HG03469 (cell line): ENCODE measurements around the gene IGF1R.
A peak's percentile ranks its signal among the peaks of the same experiment; 100 is the strongest.

Experiments used
- ATAC-seq: cut with Tn5 transposase; IDR thresholded peaks from one replicate; pipeline ENCODE4 v1.9.1; 2021; ENCODE audit warnings: mild to moderate bottlenecking, moderate library complexity, moderate number of reproducible peaks; ENCODE audit not compliant: unreplicated experiment

IGF1R gene

DNA sequence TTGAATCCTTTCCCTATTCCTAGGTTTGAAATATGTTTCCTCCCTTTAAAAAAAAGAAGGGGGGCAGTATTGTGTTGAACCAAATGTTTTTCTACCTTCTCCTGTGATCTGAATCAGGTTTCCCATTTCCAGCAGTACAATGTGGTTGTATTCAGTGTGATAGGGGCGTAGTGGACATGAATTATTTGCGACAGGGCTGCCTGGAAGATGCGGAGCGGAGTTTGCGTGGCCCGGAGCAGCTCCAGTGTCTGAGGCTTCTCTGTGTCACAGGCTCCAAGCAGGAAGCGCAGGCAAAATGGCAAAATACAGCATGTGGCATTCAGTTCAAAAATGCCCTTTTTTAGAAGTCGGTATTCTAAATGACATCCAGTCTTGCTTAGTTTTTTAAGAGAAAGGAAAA, 204.8 kb downstream of the IGF1R start:
- ATAC-seq = peak; percentile 29

DNA sequence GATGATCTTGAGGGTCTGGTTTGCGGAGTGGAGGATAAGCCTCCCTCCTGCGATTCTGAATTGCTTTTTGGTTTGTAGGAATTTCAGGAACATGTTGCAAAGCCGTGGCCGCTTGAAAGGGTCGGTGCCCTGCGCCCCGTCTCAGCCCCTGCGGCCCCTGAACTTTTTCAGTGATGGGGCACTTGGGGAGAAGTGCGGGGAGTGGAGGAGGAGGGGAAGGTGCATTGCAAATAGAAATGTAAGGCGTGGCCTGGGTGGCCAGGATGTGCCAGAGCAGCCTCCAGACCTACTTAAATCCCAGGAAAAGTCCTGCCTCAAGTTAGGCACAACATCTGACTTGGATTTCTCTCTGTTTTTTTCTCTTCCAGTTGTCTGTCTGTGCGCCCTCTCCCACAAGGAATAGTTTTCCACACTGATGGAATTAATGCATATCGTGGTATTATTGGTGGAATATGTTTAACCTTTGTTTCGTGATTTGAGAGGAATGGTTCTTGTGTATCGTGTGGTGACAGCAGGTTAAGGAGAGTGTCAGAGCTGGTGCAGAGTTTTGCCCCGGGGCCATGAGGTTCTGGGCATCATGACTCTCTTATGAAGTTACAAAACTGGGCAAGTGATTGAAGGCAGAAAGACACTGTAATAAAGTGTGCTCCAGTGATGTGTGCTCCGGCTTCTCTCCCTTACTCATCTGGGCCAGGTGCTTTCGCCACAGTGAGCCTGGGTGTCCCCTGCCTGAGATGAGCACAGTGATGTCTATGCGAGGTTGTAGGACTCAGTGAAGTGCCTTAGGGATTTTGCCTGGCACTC, 205.5 kb downstream of the IGF1R start:
- no peak for ATAC-seq

DNA sequence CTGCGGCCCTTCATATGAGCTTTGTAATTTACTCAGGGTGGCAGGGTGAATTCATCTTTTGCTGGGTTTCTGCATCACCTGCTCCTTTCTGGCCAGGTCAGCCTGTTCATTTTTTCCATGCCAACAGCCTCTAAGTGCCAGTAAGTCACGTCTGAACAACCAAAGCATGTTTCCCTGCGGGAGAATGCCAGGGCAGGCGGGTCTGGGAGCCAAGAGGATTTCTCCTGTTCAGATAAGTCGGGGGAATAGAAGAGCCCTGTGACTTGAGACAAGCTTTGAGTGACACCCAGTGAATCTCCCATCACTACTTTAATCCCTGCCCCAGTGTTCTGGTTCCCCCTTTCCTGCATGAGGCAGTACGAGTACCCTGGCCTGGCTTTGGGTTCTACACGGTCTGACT, 206.2 kb downstream of the IGF1R start:
- no peak for ATAC-seq

DNA sequence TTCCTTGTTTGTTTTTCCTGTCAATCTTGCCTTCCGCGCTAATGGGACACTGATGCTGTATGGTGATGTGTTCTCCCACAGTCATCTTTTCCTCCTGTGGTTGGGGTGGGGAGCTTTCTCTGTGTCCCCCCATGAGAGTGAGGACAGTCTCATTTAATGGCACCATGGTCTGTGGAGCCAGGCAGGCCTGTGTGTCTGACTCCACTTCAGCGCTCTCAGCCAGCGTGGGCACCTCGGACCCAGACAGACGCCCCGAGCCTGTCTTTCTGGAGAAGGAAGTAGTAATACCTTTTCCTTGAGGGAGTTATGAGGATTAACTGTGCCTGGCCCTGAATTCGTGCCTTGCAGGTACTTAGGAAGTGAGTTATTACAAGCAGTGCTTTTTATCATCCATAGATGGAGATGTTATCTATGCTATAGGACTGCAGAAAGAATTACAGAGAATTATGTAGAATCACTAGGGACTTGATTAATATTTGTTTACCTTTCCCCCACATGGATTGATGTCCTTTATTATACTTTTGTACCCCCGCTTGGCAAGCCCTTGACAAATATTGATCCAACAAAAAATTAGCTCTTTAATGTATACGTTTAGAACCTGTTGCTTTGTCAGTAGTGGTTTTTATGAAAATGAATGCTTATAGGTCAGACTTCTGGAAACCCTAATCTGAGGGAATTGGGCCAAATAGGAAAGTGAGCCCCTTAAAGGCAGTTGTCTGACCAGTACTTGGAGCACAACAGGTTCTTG, 206.9 kb downstream of the IGF1R start:
- no peak for ATAC-seq

DNA sequence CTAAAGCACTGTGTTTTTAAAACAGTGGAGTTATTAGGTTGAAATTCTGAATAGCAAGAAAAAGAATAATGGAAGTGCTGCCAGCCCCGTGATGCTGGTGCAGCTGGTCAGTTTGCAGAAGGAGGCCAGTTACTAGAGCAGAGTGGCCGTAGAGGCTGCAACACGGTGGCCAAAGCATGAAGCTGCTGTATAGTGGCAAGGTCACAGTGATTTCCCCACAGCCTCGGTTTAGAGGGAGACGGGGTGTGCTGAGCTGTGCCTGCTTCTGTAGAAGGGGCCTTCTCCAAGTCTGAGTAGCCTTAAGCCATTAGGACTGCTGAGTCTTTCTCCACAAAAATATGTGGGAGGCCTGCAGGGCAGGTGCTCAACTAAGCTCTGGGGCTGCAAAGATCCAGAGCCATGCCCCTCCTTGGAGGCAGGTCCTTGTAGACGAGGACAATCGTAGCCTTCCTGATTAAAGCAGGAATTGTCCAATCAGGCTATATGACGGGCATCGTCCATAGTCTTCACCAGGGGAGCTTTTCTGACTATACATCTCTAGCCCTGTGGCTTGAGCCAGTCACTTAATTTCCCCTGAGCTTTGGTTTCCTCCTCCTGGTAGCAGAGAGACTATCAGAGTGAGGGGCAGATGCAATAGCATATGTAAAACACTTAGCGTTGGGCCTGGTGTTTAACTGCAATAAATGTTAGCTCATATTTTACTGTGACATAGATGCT, 207.6 kb downstream of the IGF1R start:
- no peak for ATAC-seq

DNA sequence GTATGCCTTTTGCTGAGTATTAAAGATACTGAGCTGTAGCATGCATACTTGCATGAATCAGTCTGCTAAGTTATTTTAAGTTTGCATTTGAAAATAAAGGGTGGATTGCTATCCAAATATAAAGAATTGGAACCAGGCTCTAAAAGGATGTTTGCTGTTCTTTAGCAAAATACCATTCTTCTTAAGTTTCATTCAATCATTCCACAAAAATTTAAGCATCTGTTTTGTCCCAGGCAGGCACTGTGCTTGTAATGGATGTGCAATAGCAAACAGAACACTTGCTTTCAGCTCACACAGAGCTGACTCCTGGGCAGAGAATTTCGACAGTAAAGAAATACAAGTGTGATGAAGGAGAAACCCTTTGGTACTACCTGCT, 208.2 kb downstream of the IGF1R start:
- ATAC-seq = no peak

DNA sequence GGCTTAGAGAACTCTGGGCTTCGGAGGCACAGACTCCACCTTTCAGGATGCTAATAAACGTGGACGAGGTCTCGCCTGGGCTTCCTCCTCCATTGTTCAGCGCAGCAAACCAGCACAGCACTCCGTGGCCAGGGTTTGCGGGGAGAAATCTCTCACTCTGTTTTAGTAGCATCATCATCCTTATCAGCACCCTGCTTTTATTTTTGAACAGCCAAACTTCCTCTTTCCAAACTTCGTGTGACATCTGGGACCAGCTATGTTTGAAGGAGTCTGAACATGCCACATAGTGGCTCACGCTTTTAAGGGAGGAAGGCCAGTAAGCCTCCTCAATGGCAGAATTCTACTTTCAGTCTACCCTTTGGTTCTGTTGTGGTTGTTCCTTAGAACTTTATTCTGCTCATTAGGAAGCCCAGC, 210.3 kb downstream of the IGF1R start:
- ATAC-seq = no peak

DNA sequence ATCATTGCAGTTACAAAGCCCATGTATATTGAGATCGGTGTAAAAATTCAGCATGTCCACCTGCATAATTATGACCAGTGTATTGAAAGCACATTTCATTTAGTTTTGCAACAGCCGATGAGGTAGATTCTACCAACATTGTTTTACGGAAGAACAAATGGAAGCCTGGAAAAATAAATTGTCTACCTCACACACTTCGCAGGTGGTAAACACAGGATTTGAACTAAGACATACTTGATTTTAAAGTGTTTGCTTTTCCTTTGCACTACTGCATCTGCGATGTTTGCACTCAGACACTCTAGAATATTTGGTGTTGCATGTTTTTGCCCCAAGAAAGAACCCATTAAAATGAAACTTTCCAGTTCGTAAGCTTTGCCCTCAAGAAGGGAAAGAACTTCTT, 210.8 kb downstream of the IGF1R start:
- no peak for ATAC-seq

DNA sequence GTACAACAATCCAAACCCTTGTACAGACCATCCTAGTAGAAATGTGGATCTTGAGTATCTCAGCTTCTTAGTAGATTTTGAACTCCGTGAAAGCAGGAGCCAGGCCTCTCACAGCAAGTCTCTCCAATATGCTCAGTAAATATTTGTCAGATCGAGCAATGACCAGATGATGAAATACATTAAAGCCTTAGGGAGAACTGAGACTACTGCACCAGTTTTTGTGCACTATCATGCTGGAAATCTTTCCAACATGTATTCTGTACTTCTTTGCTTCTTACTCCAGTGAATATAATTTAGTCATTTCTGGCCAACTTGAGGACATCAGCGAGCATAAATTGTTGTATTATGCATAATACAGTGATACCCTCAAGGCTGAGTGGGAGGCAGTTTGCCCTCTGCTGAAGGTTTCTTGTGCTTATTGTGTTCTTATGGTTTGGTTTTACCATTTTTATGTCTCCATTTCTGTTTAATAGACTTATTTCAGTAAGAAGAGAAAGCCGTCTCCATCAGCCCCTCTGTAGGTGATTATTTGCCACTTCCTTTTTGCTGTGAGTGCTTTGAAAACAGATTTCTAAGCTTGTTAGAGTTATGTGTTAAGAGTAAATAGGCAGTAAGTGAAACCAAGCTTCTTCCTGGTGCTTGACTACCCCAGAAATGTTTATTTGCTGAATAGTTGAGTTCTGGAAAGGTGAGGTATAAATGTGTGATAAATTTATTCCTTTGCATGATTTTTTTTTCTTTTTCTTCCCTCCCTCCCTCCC, 212.1 kb downstream of the IGF1R start:
- ATAC-seq = no peak

DNA sequence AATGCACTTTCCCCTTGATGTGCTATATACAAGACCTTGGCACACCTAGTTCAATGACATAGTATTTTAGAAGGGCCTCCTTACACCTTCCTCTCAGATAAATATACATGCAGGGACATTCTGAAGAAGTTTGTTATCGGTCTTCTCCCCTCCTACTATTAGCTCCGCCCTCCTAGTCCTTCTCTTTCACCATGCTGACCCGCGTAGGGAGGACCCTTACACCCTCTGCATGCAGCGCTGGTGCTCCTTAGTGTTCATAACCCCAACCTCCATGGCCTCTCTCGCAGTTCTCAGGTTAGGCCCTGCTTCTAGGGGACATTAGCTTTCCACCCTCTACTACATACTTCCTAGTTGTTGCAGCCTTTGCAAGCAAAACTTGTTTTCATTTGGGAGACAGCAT, 212.8 kb downstream of the IGF1R start:
- no peak for ATAC-seq

DNA sequence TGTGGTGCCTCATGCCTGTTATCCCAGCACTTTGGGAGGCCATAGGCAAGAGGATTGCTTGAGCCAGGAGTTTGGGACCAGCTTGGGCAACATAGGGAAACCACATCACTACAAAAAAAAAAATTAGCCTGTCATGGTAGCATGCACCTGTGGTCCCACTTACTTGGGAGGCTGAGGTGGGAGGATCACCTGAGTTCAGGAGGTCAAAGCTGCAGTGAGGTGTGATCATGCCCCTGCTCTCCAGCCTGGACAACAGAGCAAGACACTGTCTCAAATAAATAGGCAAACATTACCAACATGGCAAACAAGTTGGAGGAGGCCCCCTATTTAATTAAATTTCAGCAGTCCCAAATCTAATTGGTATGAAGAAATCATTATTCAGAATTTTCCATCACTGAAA, 215.6 kb downstream of the IGF1R start:
- no peak for ATAC-seq

DNA sequence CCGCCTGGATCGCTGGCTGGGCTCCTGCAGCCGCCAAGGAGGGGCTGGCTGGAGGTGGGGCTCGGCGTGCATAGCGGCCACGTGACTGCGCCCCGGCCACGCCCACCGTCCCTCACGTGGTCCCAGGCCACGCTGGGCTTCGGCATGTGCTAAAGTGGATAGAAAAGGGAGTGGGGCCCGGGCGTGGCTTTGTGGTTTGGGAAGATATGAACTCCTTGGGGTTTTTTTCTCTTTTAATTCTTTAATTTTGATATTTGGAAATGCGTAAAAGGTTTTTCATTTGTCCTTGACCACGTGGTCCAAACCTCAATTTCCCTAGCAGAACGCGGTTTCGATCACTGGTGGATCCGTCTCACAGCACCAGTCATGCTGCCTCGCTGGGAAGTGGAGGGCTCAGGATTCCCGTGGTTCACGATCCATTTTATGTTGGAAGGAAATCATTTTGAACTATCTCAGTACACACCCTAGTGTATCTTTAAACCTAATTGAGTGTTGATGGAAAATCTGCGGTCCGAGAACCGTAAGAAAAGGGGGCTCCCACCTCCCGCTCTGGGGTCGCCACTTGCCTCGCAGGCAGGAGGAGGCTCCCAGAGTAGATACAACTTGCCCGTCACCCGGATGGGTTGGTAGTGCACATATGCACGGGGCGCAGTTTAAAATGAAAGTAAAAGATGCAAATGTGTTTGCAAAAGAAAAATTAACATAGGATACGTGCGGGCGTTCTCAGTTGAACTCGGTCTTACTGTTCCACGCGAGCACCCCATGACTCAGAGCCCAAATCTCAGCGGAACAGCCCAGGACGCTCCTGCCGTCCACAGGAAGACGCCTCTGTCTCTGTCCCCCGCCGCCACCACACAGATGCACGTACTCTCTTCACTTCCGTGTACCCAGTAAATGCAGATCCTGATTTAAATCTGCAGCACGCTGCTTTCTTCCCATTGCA, 217.3 kb downstream of the IGF1R start:
- peak; percentile 72 for ATAC-seq

DNA sequence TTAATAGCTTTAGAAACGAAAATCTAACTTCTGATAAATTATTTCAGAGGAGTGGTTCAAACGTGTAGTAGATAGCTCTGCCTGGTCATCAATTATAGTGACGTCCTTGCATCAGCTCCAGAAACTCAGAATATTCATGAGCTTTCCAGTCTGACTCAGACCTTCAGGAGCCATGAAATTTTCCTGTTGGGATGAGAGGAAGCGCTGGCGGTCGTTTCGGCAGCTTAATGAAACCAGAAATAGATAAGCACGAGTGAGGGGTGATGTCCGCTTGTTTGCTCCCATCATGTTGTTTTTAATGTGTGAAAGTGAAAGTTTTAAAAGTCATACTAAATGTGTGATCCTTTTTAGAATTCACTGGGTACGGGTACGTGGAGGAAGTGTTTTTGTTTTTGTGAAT, 218.2 kb downstream of the IGF1R start:
- no peak for ATAC-seq

DNA sequence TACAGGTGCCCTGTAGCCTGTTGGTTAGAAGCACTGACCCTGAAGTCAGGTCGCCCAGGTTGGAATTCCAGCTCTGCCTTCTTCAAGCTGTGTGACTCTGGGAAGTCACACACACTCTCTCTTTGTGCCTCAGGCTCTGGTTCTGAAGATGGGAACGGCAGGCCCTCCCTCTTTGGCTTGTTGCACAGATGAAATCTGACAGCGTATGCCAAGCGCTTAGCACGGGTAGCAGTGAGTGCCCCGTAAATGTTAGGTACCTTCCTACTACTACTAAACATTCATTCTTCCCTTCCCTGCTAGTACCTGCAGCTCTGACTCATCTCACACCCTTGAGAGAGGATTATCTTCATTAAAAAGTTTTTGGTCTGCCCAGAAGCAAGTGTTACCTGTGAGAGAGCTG, 220.2 kb downstream of the IGF1R start:
- ATAC-seq = no peak

DNA sequence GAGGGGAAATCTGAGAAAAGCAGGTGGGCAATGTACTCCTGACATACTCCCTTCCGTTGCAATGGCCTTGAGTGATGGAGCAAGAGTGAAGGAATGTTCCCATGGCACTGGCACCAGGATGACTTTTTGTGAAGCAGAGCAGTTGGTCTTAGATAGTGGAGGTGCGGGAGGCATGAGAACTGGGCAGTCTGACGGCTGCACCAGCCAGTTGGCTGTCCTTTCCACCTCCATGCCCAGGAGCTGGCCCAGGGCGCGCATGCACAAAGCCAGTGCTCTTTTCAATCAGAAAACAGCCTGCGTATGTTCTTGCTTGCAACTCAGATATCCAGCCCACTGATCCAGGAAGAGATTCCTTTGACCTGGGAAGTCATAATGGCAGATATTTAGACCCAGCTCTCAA, 222.4 kb downstream of the IGF1R start:
- no peak for ATAC-seq

DNA sequence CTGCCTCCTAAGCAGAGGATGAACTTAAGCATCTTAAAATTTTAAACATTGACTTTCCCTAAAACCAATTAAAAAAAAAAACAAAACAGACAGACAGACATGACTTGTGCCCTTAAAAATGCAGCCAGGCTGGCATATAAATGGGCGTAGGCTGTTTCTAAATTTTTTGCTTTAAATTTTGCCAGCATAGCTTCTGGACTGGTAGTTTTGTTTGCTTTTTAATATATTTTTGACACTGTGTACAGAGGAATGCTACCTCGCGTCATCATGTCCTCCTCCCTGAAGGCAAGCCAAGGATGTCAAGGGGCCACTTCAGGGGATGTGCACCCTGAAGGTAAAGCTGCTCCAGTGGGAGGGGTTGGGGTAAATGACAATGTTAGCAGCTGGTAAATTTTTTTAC, 224.4 kb downstream of the IGF1R start:
- no peak for ATAC-seq

DNA sequence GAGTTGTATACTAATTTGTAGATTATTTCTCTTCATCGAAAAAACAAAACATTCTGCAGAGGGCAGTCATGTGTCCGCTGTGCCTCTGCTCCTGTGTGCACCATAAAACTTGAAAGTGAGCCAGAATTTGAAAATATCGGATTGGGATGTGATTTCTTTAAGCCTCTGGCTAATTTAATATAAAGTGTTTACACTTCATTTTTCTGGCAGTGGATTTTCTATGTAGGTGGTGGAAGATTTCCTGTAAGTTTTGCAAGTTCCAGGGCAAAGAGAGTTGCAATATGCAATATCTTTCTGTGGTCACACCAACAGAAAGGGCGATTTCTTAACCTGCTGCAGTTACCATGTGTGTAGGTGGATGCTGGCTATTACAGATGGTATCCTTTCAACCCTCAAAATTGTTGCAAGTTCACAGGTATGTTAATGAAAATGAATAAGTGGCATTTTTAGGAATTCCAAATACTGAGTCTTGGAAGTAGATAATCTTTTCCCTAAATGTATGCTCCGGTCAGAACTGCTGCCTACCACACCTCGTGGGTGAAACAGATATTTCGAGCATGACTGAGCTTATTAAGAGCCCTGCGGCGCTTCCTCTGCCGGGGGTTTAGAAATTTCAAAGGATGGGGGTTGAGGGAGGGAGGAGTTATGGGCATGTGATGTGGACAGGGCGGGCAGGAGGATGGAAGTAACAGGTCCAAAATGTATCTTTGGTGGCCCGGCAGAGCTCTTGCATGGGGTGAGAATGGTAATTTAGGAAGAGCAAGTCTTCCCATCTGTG, 225.3 kb downstream of the IGF1R start:
- ATAC-seq = no peak

DNA sequence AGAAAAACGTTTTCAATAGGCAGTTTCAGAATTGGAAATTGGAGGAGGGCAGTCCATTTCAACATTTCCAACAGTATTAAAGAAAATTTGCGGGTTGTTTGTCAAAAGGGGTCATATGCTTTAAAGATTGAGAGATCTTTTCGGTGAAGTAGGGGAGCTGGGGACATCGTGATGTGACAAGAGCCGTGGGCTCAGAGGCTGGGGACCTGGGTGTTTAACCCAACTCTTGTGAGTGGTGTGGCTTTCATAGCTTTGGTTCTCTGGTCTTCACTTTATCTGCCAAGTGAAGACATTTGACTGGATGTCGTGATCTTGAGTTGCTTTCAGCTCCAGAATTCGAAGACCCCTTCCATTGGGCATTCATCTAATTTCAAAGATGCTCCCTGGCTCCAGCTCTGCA, 226.0 kb downstream of the IGF1R start:
- no peak for ATAC-seq

DNA sequence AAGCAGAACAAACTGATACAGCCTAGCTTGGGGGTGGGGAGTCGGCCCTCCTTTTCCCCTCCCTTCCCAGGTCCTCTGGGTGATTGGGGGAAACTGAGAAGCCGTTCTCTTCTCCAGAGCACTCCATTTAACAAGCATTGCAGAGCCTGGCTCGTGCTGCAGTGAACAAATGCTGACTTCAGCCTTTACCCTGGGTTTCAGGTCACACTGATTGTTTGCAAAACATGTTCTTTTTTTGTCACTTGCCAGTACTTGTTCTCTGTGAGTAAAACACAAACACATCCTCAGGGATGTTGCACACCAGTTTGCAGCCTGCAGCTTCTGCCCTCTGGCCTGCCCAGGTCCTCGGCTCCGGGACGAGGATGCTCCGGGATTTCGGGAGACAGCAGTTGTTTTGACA, 226.4 kb downstream of the IGF1R start:
- no peak for ATAC-seq
